Bronchial epithelial cell (primary cell): ENCODE data around the gene PLSCR2. TPM values are rescaled to one million over a fixed set of nuclear protein-coding genes. Genes with fewer than 3 reads are reported as not detected.

Experiments used
- DNase-seq: peaks from one replicate; pipeline ENCODE4 v3.0.0-alpha.2; 2010; ENCODE audit warnings: low read depth
- FAIRE-seq: peaks from 2 replicates; lab custom pipeline; 2011; peaks lifted over from hg19 to GRCh38; lab: Jason Lieb, UNC
- H3K27me3 ChIP-seq: 2 replicates; pipeline ENCODE4 v1.5.1; 2011; ENCODE audit warnings: low read length; ENCODE audit not compliant: control insufficient read depth, insufficient read depth
- H3K36me3 ChIP-seq: 2 replicates; pipeline ENCODE4 v1.5.1; 2011; ENCODE audit warnings: low read length; ENCODE audit not compliant: control insufficient read depth, insufficient read depth
- H3K4me3 ChIP-seq: 2 replicates; pipeline ENCODE4 v1.5.1; 2011; ENCODE audit warnings: mild to moderate bottlenecking, low read depth, low read length, control low read depth
- CTCF ChIP-seq: IDR thresholded peaks from 2 replicates; pipeline ENCODE4 v1.5.1; 2011; ENCODE audit warnings: mild to moderate bottlenecking, moderate library complexity, low read length, control low read depth, inconsistent platforms; ENCODE audit not compliant: insufficient read depth, severe bottlenecking
- total RNA-seq: library from RNA; depleted of rRNA; stranded (reverse); fragments of >200 nt; gene quantifications from 2 replicates; pipeline ENCODE4 v1.2.1, GENCODE V29; 2014

The PLSCR2 gene
- total RNA-seq, 1 donor from 2014 or later = not detected

DNA sequence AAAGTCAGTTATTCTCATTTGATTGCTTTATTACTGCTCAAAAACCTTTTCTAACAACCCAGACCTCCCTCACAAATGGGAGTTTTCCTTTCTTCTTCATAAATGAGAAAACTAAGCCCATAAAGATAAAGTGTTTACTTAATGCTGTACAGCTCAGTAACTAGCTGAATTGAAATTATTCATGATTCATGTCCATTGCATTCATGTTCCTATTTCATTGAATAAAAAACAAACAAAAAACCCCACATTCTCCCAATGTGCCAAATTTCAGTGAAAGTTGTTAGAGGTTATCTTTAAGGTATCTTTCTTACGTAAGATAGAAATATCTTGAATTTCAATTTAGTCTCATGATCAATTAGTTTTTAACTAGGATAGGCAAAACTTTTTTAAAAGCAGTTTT, 2.8 kb downstream of the PLSCR2 start:
- FAIRE-seq (no peak), DNase-seq (peak; percentile 49)
- no peaks in the 10 kb centered on the region for H3K27me3 ChIP-seq
- no peak for TF ChIP-seq CTCF
- no peaks in the 10 kb centered on the region for H3K36me3 ChIP-seq
- H3K4me3 ChIP-seq = no peak overlapping the region

DNA sequence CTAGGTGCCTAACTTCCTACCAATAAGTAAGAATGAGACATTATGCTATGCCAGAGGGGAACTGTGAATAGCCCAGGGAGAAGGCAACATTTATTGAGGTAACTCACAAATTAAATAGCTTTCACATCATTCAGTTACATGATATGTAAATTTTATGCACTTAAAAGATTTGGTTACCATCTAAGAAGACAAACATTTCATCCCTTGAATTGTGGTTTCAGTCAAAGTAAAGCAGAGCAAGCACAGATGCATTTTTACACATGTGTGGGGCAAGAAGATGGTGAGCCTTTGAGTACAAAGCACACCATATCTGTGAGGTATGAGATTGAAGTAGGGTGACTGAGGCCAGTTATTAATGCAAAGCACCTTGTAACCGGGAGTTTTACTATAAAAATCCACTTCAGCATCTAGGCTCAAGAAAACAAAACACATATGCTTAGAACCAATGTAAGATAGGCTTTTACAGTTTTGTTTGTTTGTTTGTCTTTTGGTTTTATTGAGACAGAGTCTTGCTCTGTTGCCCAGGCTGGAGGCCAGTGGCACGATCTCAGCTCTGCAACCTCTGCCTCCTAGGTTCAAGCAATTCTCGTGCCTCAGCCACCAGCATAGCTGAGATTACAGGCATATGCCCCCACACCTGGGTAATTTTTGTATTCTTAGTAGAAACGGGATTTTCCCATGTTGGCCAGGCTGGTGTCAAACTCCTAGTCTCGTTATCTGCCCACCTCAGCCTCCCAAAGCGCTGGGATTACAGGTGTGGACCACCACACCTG, 3.5 kb downstream of the PLSCR2 start:
- no peaks in the 10 kb centered on the region for H3K36me3 ChIP-seq
- DNase-seq = no peak
- no peaks in the 10 kb centered on the region for H3K27me3 ChIP-seq
- no peak overlapping the region for H3K4me3 ChIP-seq
- FAIRE-seq = no peak
- no peak for TF ChIP-seq CTCF

DNA sequence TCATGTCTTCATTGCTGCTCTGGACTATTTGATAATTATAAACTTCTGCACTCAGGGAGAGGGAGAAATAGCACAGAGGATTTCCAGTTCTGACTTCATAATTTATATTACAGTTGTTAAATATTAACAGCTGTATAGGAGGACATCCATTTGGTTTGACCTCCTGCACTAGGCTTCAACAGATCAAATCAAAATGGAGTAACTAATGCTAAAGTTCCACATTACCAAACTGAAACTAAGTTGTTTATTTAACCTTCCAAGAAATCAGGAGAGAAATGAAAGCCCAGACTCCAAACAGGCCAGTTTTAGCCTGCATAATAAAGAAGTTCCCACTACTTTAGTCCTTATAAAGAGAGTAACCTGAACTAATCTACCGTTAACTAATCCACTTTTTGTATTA, 4.6 kb downstream of the PLSCR2 start:
- Histone ChIP-seq H3K4me3 (no peak overlapping the region), H3K36me3 (no peaks in the 10 kb centered on the region), H3K27me3 (no peaks in the 10 kb centered on the region)
- FAIRE-seq (no peak), DNase-seq (peak; percentile 1)
- TF ChIP-seq CTCF = no peak

DNA sequence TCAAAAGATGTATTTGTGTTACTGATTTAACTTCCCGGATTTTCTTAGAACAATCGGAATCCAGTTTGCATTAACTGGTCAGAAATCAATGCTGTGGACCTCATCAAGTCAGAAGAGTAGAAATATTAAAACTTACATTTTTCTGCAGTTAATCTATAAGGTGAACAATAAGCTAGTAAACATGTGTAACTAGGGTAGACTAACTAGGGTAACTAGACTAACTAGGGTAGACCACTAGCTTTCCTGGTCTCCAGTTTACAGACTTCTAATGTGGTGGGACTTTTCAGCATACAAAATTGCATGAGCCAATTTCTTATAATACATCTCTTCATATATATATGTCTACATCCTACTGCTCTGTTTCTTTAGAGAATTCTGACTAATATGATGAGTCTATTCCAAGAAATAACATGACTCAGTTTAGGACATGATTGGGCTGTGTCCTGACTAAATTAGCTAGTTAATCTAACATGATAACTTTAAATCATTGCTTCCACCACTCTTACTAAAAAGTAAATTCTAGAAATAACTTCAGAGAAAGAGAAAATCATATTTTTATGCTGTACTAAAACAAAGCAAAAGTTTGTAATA, 5.3 kb downstream of the PLSCR2 start:
- FAIRE-seq (no peak), DNase-seq (peak; percentile 90)
- Histone ChIP-seq H3K27me3 (no peaks in the 10 kb centered on the region), H3K36me3 (no peaks in the 10 kb centered on the region), H3K4me3 (no peak overlapping the region)
- no peak for TF ChIP-seq CTCF

DNA sequence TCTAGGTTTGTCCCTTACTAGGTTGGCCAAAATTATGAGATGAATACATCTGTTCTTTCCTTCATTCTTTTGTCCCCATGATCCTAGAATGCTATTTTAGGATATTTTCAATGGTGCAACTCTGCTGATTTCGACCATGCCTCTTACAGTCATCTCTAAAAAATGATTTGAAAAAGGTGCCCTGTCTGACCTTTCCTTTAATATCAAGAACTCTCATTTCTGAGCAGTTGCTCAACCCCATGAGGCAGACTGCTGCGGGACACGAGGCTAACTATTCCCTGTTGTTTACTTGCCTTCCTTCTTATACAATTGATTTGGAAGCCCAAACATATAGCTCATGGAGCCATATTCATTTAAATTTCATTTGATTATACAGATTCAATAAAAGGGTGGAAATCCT, 14.6 kb downstream of the PLSCR2 start:
- DNase-seq (no peak), FAIRE-seq (no peak)
- no peaks in the 10 kb centered on the region for H3K36me3 ChIP-seq
- no peaks in the 10 kb centered on the region for H3K27me3 ChIP-seq
- H3K4me3 ChIP-seq = no peak overlapping the region
- TF ChIP-seq CTCF = no peak
